NCI-H146 treated with DMSO at 0.1 percent for 48 hours (cell line): ENCODE data around the gene CRYZ.
A peak's percentile ranks its signal among the peaks of the same experiment; 100 is the strongest.
"Not testable (repeated sequence)": the region's sequence is repeated elsewhere in the genome, so short reads cannot be mapped to it uniquely, and the experiment has no call there.

Experiments used
- DNase-seq: peaks from one replicate; lab custom pipeline; 2025; ENCODE audit not compliant: unreplicated experiment; lab: John Stamatoyannopoulos, UW

Gene CRYZ

DNA sequence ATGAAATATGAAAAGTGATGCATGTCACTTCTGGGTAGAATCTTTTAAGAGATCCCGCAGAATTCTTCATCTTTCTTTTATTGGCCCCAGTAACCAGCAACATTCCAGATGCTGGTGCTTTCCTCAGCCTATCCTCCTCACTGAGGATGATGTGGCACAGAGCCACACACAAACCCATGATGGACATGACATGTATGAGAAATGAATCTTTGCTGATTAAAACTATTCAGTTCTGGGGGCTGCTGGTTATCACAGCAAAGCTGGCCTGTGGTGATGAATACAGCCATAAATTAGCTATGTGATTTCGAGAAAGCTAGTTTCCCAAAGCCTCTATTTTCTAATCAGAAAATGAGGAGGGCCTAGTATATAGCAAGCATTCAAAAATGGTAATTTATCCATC is 51.0 kb downstream of the CRYZ start:
- no peak for DNase-seq

DNA sequence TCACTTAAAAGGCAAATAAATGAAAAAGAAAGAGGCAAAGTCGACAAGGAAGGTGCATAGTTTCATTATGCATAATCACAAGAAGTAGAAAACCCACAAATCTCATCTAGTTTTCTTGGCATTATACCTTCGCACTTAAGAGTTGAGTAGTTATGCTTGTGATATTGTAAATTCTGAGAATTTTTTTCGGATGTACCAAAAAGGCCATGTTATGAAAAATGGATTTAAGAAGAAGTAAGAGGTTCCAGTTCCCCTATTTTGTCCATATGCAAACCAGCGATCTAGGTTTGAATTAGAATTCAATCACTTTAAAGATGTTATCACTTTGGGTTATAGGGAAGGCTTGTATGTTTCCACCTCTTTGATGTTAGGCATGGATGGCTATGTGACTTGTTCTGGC is 51.4 kb downstream of the CRYZ start:
- DNase-seq = no peak

DNA sequence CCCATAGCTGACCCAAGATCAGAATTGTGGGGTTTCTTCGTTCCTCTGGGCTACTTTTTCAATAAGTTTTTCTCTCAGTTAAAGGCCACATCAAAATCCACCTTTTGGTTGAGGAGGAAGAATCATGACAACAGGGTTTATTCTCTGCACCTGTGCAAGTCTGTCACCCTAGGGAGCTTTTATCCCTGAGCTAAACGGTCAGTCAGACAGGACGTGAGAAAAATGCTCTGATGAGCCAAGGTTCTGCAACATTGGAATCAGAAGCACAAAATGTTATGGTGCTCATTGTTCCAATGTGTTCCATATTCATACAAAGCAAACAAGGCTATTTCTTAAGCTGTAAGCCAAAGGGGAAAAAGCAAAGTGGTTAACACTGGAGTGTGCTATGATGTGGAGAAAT is 51.8 kb downstream of the CRYZ start:
- DNase-seq = no peak

DNA sequence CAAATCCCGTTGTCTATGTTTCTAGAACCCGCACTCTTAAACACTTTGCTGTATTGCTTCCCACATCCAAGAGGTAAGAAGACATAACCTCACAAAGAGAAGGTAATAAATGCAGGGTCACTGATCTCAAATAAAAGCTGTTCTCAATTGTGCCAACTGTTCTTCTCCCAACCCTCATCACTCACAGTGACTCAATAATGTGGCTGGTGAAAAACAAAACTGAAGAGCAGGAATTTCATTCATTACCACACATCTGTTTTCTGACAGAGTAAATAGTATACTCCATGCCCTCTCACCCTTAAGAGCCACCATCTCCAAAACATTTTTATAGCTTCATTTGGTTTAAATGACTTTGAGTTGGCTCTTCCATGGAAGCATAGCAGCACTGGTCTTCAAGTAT is 53.0 kb downstream of the CRYZ start:
- DNase-seq = no peak

DNA sequence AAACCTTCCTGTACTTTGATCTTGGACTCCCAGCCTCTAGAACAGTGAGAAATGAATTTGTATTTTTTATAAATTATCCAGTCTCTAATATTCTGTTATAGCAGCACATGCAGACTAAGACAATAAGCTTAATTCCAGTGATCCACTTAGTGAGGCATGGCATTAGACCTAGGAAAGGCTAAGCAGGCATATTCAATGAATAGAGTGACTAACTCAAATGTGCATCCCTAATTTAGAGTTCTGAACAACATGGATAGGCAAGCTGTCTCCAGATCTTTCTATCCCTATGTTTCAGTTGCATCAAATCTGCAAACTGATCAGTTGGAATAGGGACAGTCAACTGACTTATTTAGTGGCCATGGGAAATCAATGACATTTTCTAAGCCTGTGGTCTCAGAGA is 54.9 kb downstream of the CRYZ start:
- DNase-seq = no peak

DNA sequence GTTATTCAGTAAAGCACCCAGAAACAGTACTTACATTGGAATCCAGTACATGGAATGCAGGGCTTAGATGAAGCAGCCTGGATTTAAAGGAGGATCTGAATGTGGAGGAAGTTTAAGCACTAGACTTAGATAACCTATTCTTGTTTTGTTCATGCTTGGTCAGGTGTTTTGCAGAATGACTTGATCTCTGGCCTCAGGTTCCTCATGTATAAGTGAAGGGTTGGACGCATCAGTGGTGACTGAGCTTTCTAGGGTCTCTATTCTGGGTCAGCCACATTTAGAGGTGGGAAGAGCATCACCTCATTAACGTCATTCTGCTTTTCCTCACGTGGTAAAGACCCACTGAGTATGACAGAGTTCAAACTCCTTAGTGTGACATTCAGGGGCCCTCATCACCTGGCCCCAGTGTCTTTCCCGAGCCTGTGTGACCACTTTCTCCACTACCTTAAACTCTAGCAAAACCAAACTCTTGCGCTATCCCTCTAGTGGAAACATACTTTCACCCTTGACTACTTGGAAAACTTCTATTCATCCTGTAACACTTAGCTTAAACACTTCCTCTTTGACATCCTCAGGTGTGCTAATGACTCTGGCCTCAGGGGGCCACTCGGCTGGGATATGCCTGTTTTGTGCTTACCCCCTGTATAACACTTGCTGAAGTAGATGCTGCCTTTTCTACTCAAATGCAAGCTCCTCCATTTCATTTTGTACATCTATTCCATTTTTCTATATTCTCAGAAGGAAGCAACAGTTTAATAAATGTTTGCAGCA is 58.4 kb downstream of the CRYZ start:
- DNase-seq = no peak

DNA sequence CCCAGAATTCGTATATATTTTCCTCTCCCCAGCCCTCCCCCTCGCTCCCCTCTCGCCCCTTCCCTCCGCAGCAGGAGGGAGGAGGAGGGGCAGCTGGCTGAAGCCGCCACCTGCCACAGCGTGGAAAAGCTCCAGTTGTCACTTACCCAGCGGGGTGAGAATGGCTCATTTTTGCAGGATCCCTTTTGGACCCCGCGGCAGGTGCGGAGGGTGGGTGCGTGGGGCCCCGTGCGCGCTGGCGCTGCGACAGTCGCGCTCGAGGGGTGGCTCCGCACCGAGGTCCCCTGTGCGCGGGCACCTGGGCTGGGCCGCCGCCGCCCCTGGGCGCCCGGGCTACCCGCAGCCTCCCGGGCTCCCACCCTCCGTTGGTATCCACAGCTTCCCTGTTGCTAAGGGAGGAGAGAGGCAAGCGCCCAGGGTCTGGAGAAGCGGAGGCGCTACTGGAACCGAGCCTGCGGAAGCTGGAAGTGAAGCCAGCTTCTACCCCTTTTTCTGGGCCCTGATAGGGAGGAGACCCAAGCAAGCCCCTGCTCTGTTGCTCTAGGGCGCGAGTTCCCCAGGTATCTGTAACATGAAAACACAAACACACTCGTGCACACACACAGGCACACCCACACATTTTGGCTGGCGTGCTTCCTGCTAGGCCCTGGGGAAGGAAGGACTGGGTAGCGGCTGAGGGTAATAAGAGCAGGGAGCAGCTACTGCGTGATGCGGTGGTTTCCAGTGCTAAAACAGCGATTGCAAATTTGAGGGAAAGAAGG is 59.3 kb downstream of the CRYZ start, which contains the start of gene ERICH3:
Gene ERICH3, minus strand, starts transcription at position 442 of the 761 bp plus-strand sequence. Its CDS starts 273 bp downstream, at position 169.
- DNase-seq = peak; percentile 74

DNA sequence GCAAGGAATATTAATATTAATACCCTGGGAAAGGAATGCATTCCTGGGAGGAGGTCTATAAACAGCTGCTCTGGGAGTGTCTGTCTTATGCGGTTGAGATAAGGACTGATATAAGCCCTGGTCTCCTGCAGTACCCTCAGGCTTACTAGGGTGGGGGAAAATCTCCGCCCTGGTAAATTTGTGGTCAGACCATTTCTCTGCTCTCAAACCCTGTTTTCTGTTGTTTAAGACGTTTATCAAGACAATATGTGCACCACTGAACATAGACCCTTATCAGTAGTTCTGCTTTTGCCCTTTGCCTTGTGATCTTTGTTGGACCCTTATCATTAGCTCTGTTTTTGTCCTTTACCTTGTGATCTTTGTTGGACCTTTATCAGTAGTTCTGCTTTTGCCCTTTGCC is 62.0 kb downstream of the CRYZ start:
- DNase-seq = not testable (repeated sequence)
